ENCODE results near the gene RPA3.

RPA3 gene

DNA sequence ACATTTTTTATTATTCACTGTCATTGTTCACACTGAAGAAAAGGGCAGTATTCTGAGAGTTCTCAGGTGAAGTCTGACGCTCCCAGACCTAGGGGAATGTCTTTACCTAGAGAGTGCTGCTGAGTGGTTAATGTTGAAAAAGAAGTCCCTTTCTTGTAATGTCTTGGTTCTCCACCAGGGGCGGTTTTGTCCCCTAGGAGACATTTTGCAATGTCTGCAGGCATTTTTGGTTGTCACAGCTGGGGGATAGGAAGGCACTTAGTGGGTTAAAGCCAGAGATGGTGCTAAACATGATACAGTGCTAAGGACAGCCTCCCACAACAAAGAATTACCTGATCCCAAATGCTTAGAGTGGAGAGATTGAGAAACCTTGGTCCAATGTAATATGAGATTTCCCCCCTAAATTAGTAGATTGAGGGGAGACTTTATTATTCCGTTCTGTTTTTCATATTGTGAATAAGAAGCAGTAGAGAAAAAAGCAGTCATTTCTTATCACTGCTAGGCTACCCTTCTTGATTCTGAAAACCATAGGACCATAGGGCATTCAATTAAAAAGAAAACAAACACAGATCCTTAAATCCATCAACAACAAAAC lies 64.7 kb downstream of the RPA3 start:
- ChIA-PET CTCF (interaction anchor here (0.7 kb wide), 2 partner anchors 9 to 47 kb away, joined by 3 read pairs; no protein-coding TSS in a partner anchor), POLR2A (ENCODE audit: low non-redundant PET) (no interaction called here)
- TF ChIP-seq, protein P1, sequence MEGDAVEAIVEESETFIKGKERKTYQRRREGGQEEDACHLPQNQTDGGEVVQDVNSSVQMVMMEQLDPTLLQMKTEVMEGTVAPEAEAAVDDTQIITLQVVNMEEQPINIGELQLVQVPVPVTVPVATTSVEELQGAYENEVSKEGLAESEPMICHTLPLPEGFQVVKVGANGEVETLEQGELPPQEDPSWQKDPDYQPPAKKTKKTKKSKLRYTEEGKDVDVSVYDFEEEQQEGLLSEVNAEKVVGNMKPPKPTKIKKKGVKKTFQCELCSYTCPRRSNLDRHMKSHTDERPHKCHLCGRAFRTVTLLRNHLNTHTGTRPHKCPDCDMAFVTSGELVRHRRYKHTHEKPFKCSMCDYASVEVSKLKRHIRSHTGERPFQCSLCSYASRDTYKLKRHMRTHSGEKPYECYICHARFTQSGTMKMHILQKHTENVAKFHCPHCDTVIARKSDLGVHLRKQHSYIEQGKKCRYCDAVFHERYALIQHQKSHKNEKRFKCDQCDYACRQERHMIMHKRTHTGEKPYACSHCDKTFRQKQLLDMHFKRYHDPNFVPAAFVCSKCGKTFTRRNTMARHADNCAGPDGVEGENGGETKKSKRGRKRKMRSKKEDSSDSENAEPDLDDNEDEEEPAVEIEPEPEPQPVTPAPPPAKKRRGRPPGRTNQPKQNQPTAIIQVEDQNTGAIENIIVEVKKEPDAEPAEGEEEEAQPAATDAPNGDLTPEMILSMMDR (conservative IDR thresholded peaks at IDR 0.05; ENCODE audit: low read depth) = peak; percentile 52
- no peak overlapping the region for H3K27ac ChIP-seq
- DNase-seq (ENCODE audit: low spot score) = no peak

- H3K27ac ChIP-seq = no peak overlapping the region
- no peak for DNase-seq (ENCODE audit: low spot score)
- ChIA-PET CTCF (interaction anchor here (0.7 kb wide), 2 partner anchors 8 to 48 kb away, joined by 3 read pairs; no protein-coding TSS in a partner anchor), POLR2A (ENCODE audit: low non-redundant PET) (no interaction called here)
- TF ChIP-seq, protein P1 (conservative IDR thresholded peaks at IDR 0.05; ENCODE audit: low read depth) = no peak
Observed at GRCh38 chr7:7652798-7653540, 65.4 kb downstream of the RPA3 start.

GRCh38 chr7:7651479-7651878 lies 66.9 kb downstream of the RPA3 start:
- no peak for DNase-seq (ENCODE audit: low spot score)
- ChIA-PET CTCF (interaction anchor here (0.5 kb wide), 1 partner anchor 108 kb away, joined by 3 read pairs; no protein-coding TSS in a partner anchor), POLR2A (ENCODE audit: low non-redundant PET) (no interaction called here)
- TF ChIP-seq, protein P1 (conservative IDR thresholded peaks at IDR 0.05; ENCODE audit: low read depth) = no peak
- no peak overlapping the region for H3K27ac ChIP-seq

GRCh38 chr7:7650682-7651206 lies 67.7 kb downstream of the RPA3 start:
- no peak overlapping the region for H3K27ac ChIP-seq
- ChIA-PET CTCF (no interaction called here), POLR2A (ENCODE audit: low non-redundant PET) (no interaction called here)
- TF ChIP-seq, protein P1 (conservative IDR thresholded peaks at IDR 0.05; ENCODE audit: low read depth) = no peak
- no peak for DNase-seq (ENCODE audit: low spot score)

DNA sequence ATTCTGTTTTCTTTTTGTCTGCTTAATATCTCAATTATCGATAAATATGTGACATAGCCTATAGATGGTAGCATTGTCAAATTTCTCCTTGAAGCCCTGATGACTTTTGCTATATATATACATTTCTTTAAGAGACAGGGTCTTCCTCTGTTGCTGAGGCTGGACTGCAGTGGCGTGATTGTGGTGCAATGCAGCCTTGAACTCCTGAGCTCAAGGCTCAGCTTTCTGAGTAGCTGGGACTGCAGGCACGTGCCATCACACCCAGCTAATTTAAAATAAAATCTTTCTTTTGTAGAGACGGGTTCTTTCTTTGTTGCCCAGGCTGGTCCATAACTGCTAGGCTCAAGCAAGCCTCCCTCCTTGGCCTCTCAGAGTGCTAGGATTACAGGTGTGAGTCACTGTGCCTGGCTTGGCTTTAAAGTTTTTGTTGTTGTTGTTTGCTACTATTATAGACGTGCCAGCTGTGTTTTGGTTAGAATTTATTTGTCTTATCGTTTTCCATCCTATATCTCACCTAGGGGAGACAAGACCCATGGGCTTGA lies 70.8 kb downstream of the RPA3 start:
- CTCF ChIA-PET = no interaction called here

GRCh38 chr7:7642081-7642480 lies 76.3 kb downstream of the RPA3 start:
- no peak overlapping the region for H3K27ac ChIP-seq
- no peak for DNase-seq (ENCODE audit: low spot score)
- POLR2A ChIA-PET (ENCODE audit: low non-redundant PET) = no interaction called here
- TF ChIP-seq, protein P1 (conservative IDR thresholded peaks at IDR 0.05; ENCODE audit: low read depth) = no peak
- CTCF ChIA-PET = interaction anchor here (0.7 kb wide), 1 partner anchor 654 kb away, joined by 3 read pairs; no protein-coding TSS in a partner anchor

More for the DNA sequence above, 70.8 kb downstream of the RPA3 start:
- H3K27ac ChIP-seq = no peak overlapping the region
- POLR2A ChIA-PET (ENCODE audit: low non-redundant PET) = no interaction called here
- no peak for DNase-seq (ENCODE audit: low spot score)
- TF ChIP-seq, protein P1 (conservative IDR thresholded peaks at IDR 0.05; ENCODE audit: low read depth) = no peak

Measured in RWPE1 (cell line).